NCI-H2081 treated with DMSO at 0.1 percent for 48 hours (cell line): ENCODE measurements around the gene CCR4.
"Not testable (repeated sequence)": the region's sequence is repeated elsewhere in the genome, so short reads cannot be mapped to it uniquely, and the experiment has no call there.

ENCODE experiments used
- DNase-seq: peaks from one replicate; lab custom pipeline; 2025; lab: John Stamatoyannopoulos, UW

CCR4 gene

GRCh38 chr3:32952369-32953077, 1.1 kb downstream of the CCR4 start:
- DNase-seq: no peak

DNA sequence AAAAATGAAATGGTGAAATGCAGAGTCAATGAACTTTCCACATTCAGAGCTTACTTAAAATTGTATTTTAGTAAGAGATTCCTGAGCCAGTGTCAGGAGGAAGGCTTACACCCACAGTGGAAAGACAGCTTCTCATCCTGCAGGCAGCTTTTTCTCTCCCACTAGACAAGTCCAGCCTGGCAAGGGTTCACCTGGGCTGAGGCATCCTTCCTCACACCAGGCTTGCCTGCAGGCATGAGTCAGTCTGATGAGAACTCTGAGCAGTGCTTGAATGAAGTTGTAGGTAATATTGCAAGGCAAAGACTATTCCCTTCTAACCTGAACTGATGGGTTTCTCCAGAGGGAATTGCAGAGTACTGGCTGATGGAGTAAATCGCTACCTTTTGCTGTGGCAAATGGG, 3.1 kb downstream of the CCR4 start:
- no peak for DNase-seq

GRCh38 chr3:32956750-32957570, 5.5 kb downstream of the CCR4 start:
- DNase-seq: no peak

- no peak for DNase-seq
Measured at GRCh38 chr3:32958509-32958908, 7.1 kb downstream of the CCR4 start.

DNA sequence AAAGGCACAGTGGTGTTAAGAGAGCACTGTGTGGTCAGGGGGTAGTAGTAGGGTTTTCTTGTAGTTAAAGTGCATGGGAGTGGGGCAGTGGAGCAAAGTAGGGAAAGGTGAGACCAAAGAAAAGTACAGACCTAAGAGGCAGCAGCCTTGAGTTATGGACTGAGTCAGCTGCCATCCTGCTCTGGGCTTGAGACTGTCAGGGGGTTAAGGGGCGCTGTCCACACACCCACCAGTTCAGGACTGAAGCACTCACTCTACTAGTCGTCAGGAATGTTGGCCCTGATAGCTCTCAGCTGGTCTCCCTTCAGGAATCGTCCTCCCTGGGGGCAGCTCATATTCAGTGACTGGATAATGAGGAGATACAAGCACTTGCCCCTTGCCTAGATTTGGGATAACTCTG, 7.9 kb downstream of the CCR4 start:
- DNase-seq: no peak

GRCh38 chr3:32960404-32961170, 9.1 kb downstream of the CCR4 start:
- no peak for DNase-seq

DNA sequence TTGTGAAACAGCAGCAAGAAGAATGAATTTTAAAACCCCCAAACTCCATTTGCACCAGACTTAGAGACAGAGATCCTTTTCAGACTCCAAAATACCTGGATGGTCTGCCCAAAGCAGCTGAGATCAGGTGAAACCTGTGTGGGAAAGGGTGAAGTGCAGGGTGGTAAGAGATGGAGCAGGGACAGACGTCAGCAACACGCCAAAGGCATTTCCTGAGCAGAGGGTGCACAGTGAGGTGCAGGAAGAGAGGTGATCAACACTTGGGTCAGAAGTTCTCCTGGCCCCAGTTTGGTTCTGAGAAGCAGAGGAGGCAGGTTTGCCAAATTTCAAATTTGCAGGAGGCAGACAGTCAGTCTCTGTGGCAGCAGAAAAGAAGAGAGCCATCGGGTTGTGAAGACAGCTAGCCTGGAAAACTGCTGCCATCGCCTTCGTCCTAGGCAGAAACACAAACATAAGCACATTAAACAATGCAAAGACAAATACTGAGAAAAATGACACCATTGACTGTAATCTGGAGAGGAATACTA, 9.8 kb downstream of the CCR4 start:
- no peak for DNase-seq

- no peak for DNase-seq
Measured at GRCh38 chr3:32963871-32964270, 12.4 kb downstream of the CCR4 start.

DNA sequence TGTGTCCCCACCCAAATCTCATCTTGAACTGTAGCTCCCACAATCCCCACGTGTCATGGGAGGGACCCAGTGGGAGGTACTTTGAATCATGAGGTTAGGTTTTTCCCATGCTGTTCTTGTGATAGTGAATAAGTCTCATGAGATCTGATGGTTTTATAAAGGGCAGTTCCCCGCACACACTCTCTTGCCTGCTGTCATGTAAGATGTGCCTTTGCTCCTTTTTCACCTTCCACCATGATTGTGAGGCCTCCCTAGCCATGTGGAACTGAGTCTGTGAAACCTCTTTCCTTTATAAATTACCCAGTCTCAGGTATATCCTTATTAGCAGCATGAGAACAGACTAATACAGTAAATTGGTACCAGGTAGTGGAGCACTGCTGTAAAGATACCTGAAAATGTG, 13.3 kb downstream of the CCR4 start:
- not testable (repeated sequence) for DNase-seq

DNA sequence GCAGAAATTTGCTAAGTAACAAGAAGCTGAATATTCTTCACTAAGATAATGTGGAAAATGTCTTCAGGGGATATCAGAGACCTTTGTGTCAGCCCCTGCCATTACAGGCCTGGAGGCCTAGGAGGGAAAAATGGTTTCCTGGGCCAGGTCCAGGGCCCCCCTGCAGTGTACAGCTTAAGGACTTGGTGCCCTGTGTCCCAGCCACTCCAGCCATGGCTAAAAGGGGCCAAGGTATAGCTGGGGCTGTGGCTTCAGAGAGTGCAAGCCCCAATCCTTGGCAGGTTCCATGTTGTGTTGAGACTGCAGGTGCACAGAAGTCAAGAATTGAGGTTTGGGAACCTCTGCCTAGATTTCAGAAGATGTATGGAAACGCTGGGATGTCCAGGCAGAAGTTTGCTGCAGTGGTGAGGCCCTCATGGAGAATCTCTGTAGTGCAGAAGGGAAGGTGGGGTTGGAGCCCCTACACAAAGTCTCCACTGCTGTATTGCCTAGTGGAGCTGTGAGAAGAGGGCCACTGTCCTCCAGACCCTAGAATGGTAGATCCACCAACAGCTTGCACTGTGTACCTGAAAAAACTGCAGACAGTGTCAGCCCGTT, 14.3 kb downstream of the CCR4 start:
- DNase-seq: not testable (repeated sequence)

DNA sequence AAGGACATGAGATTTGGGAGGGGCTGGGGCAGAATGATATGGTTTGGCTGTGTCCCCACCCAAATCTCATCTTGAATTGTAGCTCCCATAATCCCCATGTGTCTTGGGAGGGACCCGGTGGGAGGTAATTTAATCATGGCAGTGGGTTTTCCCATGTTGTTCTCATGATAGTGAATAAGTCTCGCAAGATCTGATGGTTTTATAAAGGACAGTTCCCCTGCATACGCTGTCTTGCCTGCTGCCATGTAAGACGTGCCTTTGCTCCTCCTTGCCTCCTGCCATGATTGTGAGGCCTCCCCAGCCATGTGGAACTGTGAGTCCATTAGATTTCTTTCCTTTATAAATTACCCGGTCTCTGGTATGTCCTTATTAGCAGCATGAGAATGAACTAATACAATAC, 15.2 kb downstream of the CCR4 start:
- not testable (repeated sequence) for DNase-seq

GRCh38 chr3:32968166-32968919, 16.9 kb downstream of the CCR4 start:
- no peak for DNase-seq

- DNase-seq: no peak
Measured at GRCh38 chr3:32968920-32969389, 17.5 kb downstream of the CCR4 start.

DNA sequence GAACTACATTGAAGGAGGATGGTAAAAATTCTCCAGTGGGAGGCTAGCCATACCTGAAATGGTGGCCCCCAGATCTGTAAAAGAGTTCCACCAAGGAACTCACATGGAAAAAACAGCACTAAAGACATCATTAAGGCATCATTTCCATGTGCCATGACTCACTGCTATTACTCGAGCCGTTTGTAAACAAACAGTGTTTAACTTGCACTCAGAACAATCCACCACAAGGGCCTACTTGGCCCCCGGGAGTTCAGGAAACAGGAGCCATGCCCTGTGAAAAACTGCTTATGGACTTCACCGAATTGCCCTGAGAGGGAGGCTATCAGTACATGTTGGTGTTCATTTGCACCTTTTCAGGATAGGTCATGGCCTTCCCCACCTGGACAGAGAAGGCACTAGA, 18.2 kb downstream of the CCR4 start:
- DNase-seq: no peak

DNA sequence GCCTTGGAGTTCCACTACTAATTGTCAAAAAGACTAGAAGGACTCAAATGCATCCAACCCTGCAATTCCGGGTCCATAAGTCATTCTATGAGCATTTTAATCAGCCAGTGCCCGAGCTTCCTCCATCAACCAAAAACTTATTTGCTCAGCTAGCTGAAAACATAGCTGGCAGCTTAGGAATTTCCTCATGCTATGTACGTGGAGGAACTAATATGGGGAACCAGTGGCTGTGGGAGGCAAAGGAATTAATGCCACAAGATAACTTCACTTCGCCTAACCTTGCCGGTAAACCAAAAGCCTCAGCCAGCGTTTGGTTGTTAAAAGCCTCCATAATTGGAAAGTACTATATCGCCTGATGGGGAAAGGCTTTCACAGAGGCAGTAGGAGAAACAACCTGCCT, 19.8 kb downstream of the CCR4 start:
- not testable (repeated sequence) for DNase-seq

- no peak for DNase-seq
Measured at GRCh38 chr3:32972482-32973146, 21.2 kb downstream of the CCR4 start.

DNA sequence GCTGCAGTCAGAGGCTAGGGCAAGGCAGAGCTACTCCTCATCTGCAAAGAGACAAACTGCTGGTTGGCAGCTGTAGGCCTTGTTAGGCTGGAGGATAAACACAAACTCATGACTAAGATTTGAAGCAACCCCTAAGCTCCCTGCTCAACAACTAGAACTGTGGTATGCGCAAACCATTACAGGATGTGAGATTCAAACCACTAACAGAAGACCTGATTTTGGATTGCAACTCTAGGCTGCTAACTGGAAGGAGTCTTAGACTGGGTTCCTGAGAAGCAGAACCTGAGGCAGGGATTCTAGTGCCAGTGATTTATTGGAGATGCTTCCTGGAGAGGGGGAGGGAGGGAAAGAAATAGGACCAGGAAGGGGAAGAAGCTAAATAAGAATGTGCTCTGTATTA, 22.5 kb downstream of the CCR4 start:
- DNase-seq: no peak

DNA sequence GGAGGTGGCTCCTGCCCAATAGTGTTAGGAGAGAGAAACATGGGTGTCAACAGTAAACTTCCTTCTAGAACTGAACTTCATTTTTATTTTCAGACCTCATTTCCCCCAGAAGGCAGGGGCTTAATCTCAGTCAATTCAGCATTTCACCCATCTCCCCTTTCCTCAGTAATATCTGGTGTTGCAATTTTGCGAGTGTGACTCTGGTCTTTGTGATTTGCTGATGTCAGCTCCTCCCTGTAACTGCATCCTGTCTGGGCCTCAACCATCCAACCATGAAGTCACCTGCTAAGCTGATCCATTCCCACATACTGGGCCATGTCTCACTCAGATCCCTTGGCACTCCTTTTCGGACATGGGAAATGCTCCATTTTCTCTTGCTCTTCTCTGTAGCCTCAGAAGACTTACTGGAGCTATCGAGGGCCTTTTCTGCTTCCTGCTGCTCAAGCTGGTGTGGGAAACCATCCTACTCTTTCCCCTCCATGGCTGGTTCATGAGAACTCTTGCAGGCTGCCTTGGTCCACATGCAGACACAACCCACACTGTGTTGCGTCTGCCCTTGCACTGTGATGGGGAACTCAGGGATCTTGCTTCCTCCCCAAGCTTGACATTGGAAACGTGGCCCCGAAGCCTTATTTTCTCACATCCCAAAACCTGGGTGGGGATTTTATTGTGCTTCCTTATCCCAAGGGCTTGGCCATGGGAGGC, 24.6 kb downstream of the CCR4 start:
- DNase-seq: no peak

DNA sequence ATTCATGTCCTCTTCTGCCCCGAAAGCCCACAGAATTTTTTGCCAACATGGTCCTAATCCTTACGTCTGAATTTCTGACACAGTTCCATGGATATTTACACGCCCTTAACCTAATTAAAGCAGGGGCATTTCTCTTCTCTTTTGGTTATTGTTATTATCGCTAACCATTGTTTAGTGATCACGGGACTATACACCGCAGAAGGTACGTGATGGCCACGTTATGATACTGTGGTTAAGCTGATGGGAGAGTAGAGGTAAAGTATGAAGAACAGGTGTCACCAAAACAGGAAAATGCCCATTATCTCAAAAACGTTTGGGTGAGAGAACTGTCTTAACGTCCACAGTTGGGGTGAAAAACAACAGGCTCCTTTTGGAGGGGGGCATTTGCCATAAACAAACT, 26.4 kb downstream of the CCR4 start:
- no peak for DNase-seq

DNA sequence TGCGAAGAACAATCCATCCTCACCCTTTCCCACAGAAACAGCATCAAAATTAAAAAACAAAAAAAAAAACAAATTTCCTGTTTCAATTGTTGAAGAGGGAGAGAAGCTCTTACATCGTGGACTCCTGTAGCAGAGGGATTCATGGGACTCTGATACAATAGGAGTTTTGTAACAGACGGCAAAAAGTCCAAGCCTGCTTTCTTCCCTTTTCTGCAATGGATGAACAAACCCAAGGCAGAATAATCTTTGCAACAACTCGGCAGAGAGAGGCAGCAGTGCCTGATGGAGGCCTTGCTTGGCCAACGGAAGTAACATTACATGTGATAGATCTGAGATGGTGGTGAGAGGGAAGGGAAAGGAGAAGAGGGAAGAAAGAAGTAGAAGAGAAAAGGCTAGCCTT, 26.9 kb downstream of the CCR4 start:
- no peak for DNase-seq
